Body of pancreas (tissue), 4 donors: ENCODE results near the gene PPP1CA. TPM values are rescaled to one million over a fixed set of nuclear protein-coding genes. Genes with fewer than 3 reads are reported as not detected.

Source experiments
- ATAC-seq: fragments of 150-250 bp; one replicate; pipeline ENCODE4 v1.9.1; 2016
- DNase-seq, 4 donors: peaks; one replicate each; pipeline ENCODE4 v3.0.0-alpha.2; 2019
- H3K27ac ChIP-seq, 4 donors: fragments of 200-600 bp; sonication (generic); 1 replicate in 3 of 4; 2 replicates in 1 of 4; pipeline versions ENCODE4 v1.5.1 to v1.6.1; 2016 to 2019; ENCODE audit warnings: mild to moderate bottlenecking in 1 of 4, mixed read lengths in 1 of 4, moderate library complexity in 1 of 4
- H3K27me3 ChIP-seq, 2 donors: fragments of 200-600 bp; sonication (generic); one replicate each; pipeline ENCODE4 v1.6.0; 2016; ENCODE audit warnings: mild to moderate bottlenecking in 1 of 2
- H3K36me3 ChIP-seq, 2 donors: fragments of 200-600 bp; sonication (generic); replicated peaks in 1 of 2; 2 replicates each; pipeline ENCODE4 v1.5.1; 2016; ENCODE audit warnings: low read depth in 2 of 2; ENCODE audit not compliant: insufficient read depth in 1 of 2
- H3K4me1 ChIP-seq: fragments of 200-600 bp; sonication (generic); one replicate; pipeline ENCODE4 v1.6.0; 2016
- H3K4me3 ChIP-seq, 2 donors: fragments of 200-600 bp; sonication (generic); 1 replicate in 1 of 2; 2 replicates in 1 of 2; pipeline ENCODE4 v1.5.1; 2016 to 2019
- H3K9me3 ChIP-seq, 3 donors: fragments of 200-600 bp; sonication (generic); 1 replicate in 2 of 3; 2 replicates in 1 of 3; pipeline ENCODE4 v1.5.1; 2016
- POLR2A ChIP-seq, 3 donors: fragments of 450-650 bp; IDR thresholded peaks; one replicate each; pipeline ENCODE4 v1.6.1; 2016; ENCODE audit warnings: antibody characterized with exemption in 3 of 3, mild to moderate bottlenecking in 2 of 3
- WGBS, 2 donors: methylation state at CpG; one replicate each; pipeline ENCODE4 v1.1.5; 2017; 5-methylcytosine and 5-hydroxymethylcytosine counted together
- intact Hi-C: fragments of 100-400 bp; cut with DNase I; formaldehyde crosslinking; loops from one replicate; pipeline ENCODE4 v1.15.1; 2023
- total RNA-seq, 2 donors: library from RNA; depleted of rRNA; stranded (reverse); fragments of >200 nt; gene quantifications; one replicate each; pipeline ENCODE4 v1.1.0, GENCODE V29; 2016
- TF ChIP-seq, protein P1 (sequence below), 7 experiments: fragments of 450-650 bp in 4 of 7; fragments of 200-600 bp in 3 of 7; sonication (generic) in 3 of 7; IDR thresholded peaks; one replicate each; pipeline ENCODE4 v1.5.1; 2016 to 2019; ENCODE audit warnings: antibody characterized with exemption in 7 of 7

PPP1CA gene
- total RNA-seq, 2 donors from 2014 or later: 81.1 to 104 TPM

DNA sequence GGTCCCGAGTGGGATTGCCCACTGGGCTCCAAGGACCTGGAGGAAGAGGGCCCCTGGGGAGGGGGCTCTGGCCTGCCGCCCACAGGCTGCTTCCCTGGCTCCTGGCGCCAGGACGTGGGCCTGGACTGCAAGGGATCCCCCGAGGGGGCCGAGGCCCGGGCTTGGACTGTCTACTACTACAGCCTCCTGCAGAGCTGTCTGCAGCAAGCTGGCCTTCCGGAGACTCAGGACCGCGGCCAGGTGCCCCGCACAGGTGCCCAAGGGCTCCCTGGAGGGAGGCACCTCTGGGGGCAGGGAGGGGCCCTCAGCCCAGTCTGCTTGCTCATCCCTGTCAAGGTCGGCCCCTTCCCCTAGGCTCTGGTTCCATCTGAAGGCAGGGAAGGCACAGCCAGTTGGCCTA lies 15.8 kb upstream of the PPP1CA start:
- ATAC-seq: no peak
- no peak overlapping the region for H3K4me3 ChIP-seq
- H3K27ac ChIP-seq: no peak overlapping the region
- peaks cover 65% of the 10 kb centered on the region for H3K4me1 ChIP-seq
- no peak for DNase-seq
- no peaks in the 10 kb centered on the region for H3K27me3 ChIP-seq
- TF ChIP-seq, protein P1, sequence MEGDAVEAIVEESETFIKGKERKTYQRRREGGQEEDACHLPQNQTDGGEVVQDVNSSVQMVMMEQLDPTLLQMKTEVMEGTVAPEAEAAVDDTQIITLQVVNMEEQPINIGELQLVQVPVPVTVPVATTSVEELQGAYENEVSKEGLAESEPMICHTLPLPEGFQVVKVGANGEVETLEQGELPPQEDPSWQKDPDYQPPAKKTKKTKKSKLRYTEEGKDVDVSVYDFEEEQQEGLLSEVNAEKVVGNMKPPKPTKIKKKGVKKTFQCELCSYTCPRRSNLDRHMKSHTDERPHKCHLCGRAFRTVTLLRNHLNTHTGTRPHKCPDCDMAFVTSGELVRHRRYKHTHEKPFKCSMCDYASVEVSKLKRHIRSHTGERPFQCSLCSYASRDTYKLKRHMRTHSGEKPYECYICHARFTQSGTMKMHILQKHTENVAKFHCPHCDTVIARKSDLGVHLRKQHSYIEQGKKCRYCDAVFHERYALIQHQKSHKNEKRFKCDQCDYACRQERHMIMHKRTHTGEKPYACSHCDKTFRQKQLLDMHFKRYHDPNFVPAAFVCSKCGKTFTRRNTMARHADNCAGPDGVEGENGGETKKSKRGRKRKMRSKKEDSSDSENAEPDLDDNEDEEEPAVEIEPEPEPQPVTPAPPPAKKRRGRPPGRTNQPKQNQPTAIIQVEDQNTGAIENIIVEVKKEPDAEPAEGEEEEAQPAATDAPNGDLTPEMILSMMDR (IDR thresholded peaks at IDR 0.05): no peak
- no peaks in the 10 kb centered on the region for H3K36me3 ChIP-seq
- WGBS, 2 donors: 83 to 100% methylated on average over 1 to 12 of the region's 12 CpGs
- H3K9me3 ChIP-seq: no peaks in the 10 kb centered on the region
- intact Hi-C loops: no loop called here

DNA sequence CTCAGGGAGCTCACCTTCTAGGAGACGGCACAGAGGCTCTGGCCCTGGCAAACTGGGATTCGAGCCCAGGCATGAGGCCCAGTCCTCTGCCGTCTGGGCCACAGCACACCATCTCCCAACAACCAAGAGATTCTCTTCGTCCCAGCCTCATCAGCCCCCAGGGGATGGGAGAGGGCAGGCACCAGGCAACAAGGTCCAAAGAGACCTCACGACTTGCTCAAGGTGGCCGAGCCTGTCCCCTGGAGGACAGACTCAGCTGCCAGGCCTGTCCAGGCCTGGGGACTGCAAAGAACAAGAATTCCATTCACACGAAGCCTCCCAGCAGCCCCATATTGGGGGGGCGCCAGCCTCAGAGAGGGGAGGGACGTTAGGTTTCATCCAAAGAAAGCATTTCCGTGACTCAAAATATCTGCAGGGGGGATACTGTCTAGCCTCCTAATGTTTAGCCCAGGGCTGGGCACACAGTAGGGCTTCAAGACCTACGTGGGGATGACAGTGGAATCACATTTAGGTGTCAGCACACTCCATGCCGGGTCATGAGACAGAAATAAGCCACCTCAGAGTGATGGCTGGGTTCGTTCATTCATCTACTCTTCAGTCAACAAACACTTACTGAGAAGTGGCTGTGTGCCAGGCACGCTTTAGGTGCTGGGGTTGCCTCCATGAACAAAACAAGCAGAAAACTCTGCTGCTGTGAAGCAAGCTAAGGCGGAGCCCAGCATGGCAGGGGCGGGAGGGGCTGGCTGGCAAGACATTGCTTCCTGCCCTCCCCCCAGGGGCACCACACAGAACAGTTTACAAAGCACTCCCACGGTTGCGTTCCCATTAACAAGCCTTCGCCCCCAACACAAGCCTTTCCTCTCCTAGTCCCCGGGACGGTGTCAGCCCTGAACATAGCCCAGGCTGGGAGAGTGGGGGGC lies 15.0 kb upstream of the PPP1CA start:
- no peaks in the 10 kb centered on the region for H3K27me3 ChIP-seq
- ATAC-seq (no peak), DNase-seq (peak in 3 of 4 donors; percentile 46 to 71 (median 52))
- TF ChIP-seq, protein P1 (IDR thresholded peaks at IDR 0.05): no peak
- no peak for TF ChIP-seq POLR2A (IDR thresholded peaks at IDR 0.05)
- intact Hi-C loops: no loop called here
- H3K9me3 ChIP-seq: no peaks in the 10 kb centered on the region
- 56 to 59% methylated on average over 13 to 21 of the region's 21 CpGs for WGBS, 2 donors
- H3K4me1 ChIP-seq: peaks cover 66% of the 10 kb centered on the region
- no peak overlapping the region for H3K4me3 ChIP-seq
- no peak overlapping the region for H3K27ac ChIP-seq
- no peaks in the 10 kb centered on the region for H3K36me3 ChIP-seq

DNA sequence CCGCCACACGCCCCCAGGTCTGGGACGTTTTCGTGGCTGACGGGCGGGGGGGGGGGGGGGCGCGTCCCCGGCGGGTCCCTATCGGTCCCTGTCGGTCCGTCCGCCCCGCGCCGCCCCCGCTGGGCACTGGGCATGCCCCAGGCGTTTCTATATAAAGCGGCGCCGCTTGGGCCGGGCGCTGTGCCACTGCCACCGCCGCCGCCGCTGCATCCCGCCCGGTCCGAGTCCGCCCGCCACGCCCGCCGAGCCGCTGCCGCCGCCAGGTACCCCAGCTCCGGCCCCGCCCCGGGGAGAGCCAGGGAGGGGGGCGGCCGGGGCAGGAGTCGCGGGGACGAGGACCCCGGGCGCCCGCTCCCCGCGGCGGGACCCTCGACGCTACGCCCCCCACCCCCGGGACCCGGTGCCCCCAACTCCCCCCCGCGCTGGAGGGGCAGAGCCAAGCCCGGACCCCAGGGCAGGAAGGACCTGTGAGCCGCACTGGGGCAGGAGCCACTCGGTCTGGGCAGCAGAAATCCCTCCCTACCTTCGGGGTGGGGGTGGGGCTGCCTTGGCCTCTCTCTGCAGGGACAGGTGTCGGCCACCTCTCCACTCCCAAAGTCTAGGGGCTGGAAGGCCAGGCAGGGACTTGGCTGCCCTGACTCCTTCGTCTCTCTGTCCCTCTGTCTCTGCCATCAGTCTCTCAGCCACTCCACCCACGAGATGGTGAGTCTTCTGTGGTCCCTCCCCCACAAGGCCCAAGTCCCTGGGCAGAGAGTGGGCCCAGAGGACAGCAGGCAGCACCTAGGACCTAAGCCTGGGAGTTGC lies 14.0 kb upstream of the PPP1CA start, which contains the start of gene CARNS1:
Gene CARNS1, plus strand, starts transcription at position 178 of the 804 bp plus-strand sequence. Its CDS starts 522 bp downstream, at position 700.
- Histone ChIP-seq H3K9me3 (no peaks in the 10 kb centered on the region), H3K27ac (peak within 1 kb of the TSS in 2 of 4 donors; percentile 30 to 37), H3K27me3 (no peaks in the 10 kb centered on the region), H3K4me1 (peaks cover 61% of the 10 kb centered on the region), H3K4me3 (peak within 1 kb of the TSS in 1 of 2 donors; percentile 6), H3K36me3 (no peaks in the 10 kb centered on the region)
- ATAC-seq: no peak
- intact Hi-C loops: no loop called here
- WGBS, 2 donors: 5 to 8% methylated on average over 5 to 56 of the region's 67 CpGs
- DNase-seq: peak in 3 of 4 donors; percentile 48 to 68 (median 63)
- TF ChIP-seq, protein P1 (IDR thresholded peaks at IDR 0.05): no peak
- TF ChIP-seq POLR2A (IDR thresholded peaks at IDR 0.05): no peak

DNA sequence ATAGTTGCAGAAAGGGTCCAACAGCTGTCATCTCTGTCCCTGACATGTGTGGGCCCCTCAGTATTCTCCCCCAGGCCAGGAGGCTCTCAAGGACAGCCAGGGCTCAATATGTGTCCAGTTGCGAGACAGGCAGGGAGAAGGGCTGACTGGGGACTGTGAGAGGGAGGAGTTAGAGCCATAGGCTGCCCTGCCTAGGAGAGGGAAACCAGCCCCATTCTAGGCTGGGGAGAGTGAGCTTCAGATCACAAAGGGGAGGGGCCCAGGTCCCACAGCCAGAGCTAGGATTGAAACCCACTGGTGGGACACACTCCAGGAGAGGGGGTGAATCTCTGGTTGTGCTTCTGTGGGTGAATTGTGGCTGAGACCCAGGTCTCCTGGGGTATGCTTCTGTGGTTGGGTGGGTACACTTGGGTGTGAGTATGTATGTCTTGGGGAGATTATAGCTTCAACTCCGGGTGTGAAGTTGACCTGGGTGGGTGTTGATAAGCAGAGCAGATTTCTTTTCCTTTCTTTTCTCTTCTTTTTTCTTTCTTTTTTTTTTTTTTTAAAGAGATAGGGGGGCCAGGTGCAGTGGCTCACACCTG lies 11.7 kb upstream of the PPP1CA start:
- TF ChIP-seq, protein P1 (IDR thresholded peaks at IDR 0.05): no peak
- no peak for TF ChIP-seq POLR2A (IDR thresholded peaks at IDR 0.05)
- no peak for ATAC-seq
- H3K9me3 ChIP-seq: no peaks in the 10 kb centered on the region
- no peak overlapping the region for H3K4me3 ChIP-seq
- H3K36me3 ChIP-seq: no peaks in the 10 kb centered on the region
- H3K27ac ChIP-seq: no peak overlapping the region
- no peak for DNase-seq
- WGBS, 2 donors: 18 to 37% methylated on average over 2 of the region's 2 CpGs
- intact Hi-C loops: no loop called here
- peaks cover 48% of the 10 kb centered on the region for H3K4me1 ChIP-seq
- H3K27me3 ChIP-seq: no peaks in the 10 kb centered on the region
